Activated naive CD4-positive, alpha-beta T cell treated with anti-CD3 and anti-CD28 coated beads, Interleukin-2, amount 10 ng/mL, durations not matched to agents 7 days and 5 days (primary cell): ENCODE data around the gene IYD.

ENCODE experiments used
- CTCF ChIA-PET: fragments of 350-600 bp; sonication (Branson Sonifier 250); formaldehyde crosslinking; loops from one replicate; lab custom pipeline; 2021; ENCODE audit warnings: antibody characterized with exemption; lab: Charles Lee
- DNase-seq: peaks from one replicate; pipeline ENCODE4 v3.0.0-alpha.2; 2020
- H3K27ac Mint-ChIP-seq: one replicate; pipeline ENCODE4 v1.8.0; 2021; ENCODE audit warnings: mild to moderate bottlenecking, moderate library complexity, mixed read lengths
- H3K27me3 Mint-ChIP-seq: one replicate; pipeline ENCODE4 v1.8.0; 2021; ENCODE audit warnings: mild to moderate bottlenecking, mixed read lengths
- H3K36me3 Mint-ChIP-seq: one replicate; pipeline ENCODE4 v1.8.0; 2021; ENCODE audit warnings: mixed read lengths
- H3K4me1 Mint-ChIP-seq: one replicate; pipeline ENCODE4 v1.8.0; 2021; ENCODE audit warnings: mixed read lengths
- H3K4me3 Mint-ChIP-seq: one replicate; pipeline ENCODE4 v1.8.0; 2021; ENCODE audit warnings: mild to moderate bottlenecking, moderate library complexity, mixed read lengths
- H3K9me3 Mint-ChIP-seq: one replicate; pipeline ENCODE4 v1.8.0; 2021; ENCODE audit warnings: mixed read lengths

The IYD gene

GRCh38 chr6:150394899-150395295, 26.1 kb downstream of the IYD start:
- no peak overlapping the region for H3K4me3 Mint-ChIP-seq
- no peak overlapping the region for H3K27ac Mint-ChIP-seq
- H3K36me3 Mint-ChIP-seq, result no peaks in the 10 kb centered on the region
- DNase-seq, result no peak
- peaks cover 21% of the 10 kb centered on the region for H3K27me3 Mint-ChIP-seq
- CTCF ChIA-PET, result interaction anchor here (0.6 to 4.4 kb wide), 16 partner anchors 8 to 324 kb away, joined by 3 to 40 read pairs (median 5); no protein-coding TSS in a partner anchor
- no peaks in the 10 kb centered on the region for H3K4me1 Mint-ChIP-seq
- no peaks in the 10 kb centered on the region for H3K9me3 Mint-ChIP-seq

- CTCF ChIA-PET, result interaction anchor here (0.6 to 4.4 kb wide), 18 partner anchors 8 to 324 kb away, joined by 3 to 40 read pairs (median 5); no protein-coding TSS in a partner anchor
- DNase-seq, result peak; percentile 37
- Mint-ChIP-seq H3K4me3 (no peak overlapping the region), H3K27ac (no peak overlapping the region), H3K36me3 (no peaks in the 10 kb centered on the region), H3K4me1 (no peaks in the 10 kb centered on the region), H3K9me3 (no peaks in the 10 kb centered on the region), H3K27me3 (peaks cover 19% of the 10 kb centered on the region)
Measured at GRCh38 chr6:150395388-150396009, 26.7 kb downstream of the IYD start.

DNA sequence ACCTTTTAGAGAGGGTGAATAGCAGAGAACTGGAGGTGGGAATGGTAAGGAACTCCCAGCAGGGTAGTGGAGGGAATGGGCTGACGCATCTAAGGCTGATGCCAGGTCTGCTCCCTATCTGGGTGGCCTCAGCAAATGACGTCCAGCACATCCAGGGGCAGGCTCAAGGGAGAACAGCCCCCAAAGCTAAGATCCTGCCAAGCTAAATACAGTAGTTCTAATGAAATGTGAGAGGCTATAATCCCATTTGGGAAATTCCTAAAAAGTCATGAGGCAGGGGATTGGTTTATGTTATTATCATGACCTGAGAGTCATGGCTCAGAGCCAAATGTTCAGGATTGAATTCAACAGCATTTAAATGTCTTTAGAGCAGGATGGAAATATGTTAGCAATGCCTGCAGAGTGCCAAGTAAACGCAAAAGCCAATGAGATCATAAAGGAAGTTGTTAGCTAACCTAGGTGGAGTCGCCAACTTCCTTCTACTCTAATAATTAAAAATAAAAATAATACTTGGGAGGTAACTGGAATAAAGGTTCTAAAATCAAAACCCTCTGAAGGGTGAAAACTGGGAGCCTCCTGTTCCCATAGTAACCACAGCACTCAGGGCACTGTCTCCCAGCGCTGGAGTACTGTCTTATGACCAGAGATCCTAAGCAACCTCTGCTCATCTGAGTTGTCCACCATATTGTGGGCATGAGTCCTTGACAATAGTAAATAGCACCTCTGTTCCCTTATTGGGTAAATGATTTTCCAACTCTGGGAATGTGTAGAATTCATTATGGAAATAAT, 34.8 kb downstream of the IYD start:
- Mint-ChIP-seq H3K27me3 (peaks cover 13% of the 10 kb centered on the region), H3K27ac (no peak overlapping the region), H3K9me3 (peaks cover 5% of the 10 kb centered on the region), H3K4me3 (no peak overlapping the region), H3K36me3 (no peaks in the 10 kb centered on the region), H3K4me1 (no peaks in the 10 kb centered on the region)
- CTCF ChIA-PET, result interaction anchor here (2.0 kb wide), 1 partner anchor 8 kb away, joined by 5 read pairs; no protein-coding TSS in a partner anchor
- no peak for DNase-seq

DNA sequence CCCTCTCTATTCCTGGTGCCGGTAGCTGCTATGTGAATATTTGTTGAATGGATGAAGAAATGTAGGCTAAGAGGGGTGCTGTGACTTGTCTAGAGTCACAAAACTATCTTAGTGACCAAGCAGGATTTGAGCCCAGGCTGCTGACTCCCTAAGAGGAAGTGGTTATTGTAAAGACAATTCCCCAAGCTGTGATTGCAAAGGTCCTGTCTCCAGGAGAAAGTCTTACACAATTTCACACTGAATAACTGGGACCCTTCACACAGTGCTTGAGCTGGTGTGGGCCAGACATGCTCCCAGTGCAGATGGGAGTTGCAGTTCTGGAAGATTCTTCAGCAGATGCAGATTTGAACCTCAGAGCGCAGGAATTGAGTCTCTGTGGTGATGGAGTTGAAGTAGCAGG, 38.1 kb downstream of the IYD start:
- DNase-seq, result no peak
- CTCF ChIA-PET, result interaction anchor here (1.2 kb wide), 1 partner anchor 11 kb away, joined by 4 read pairs; no protein-coding TSS in a partner anchor
- H3K27me3 Mint-ChIP-seq, result peaks cover 17% of the 10 kb centered on the region

GRCh38 chr6:150408842-150409241, 40.0 kb downstream of the IYD start:
- no peak for DNase-seq
- Mint-ChIP-seq H3K36me3 (no peaks in the 10 kb centered on the region), H3K27me3 (peaks cover 17% of the 10 kb centered on the region), H3K9me3 (peaks cover 4% of the 10 kb centered on the region), H3K4me1 (no peaks in the 10 kb centered on the region), H3K4me3 (no peak overlapping the region), H3K27ac (no peak overlapping the region)
- CTCF ChIA-PET, result no interaction called here

More for the DNA sequence above, 38.1 kb downstream of the IYD start:
- H3K4me1 Mint-ChIP-seq, result no peaks in the 10 kb centered on the region
- no peak overlapping the region for H3K27ac Mint-ChIP-seq
- no peaks in the 10 kb centered on the region for H3K36me3 Mint-ChIP-seq
- H3K9me3 Mint-ChIP-seq, result peaks cover 5% of the 10 kb centered on the region
- no peak overlapping the region for H3K4me3 Mint-ChIP-seq

GRCh38 chr6:150409576-150410066, 40.8 kb downstream of the IYD start:
- Mint-ChIP-seq H3K27ac (no peak overlapping the region), H3K27me3 (peaks cover 17% of the 10 kb centered on the region), H3K9me3 (peaks cover 4% of the 10 kb centered on the region), H3K36me3 (no peaks in the 10 kb centered on the region), H3K4me3 (no peak overlapping the region), H3K4me1 (no peaks in the 10 kb centered on the region)
- CTCF ChIA-PET, result interaction anchor here (1.9 kb wide), 1 partner anchor 14 kb away, joined by 7 read pairs; no protein-coding TSS in a partner anchor
- DNase-seq, result no peak

DNA sequence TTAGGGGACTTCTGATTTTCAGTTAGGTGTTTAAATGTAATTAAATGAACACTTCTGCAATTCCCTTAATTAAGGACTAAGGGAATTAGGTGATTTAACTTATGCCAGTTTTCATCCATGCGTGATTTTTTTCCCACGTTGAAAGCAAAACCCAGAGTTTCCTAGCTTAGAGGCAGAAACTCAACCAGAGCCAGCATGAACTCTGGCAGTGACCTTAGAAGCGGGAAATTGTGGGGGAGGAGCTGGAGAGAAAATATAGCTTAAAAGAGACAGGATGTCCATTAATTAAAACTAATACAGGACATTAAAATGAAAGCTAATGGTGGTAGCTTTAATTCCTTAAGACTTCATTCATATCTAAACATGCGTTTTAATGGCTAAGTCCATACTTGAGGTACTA, 41.6 kb downstream of the IYD start:
- H3K36me3 Mint-ChIP-seq, result no peaks in the 10 kb centered on the region
- peaks cover 21% of the 10 kb centered on the region for H3K27me3 Mint-ChIP-seq
- no peak overlapping the region for H3K4me3 Mint-ChIP-seq
- no peaks in the 10 kb centered on the region for H3K9me3 Mint-ChIP-seq
- DNase-seq, result no peak
- CTCF ChIA-PET, result interaction anchor here (0.6 to 1.9 kb wide), 2 partner anchors 15 to 339 kb away, joined by 3 to 7 read pairs; no protein-coding TSS in a partner anchor
- no peak overlapping the region for H3K27ac Mint-ChIP-seq
- H3K4me1 Mint-ChIP-seq, result no peaks in the 10 kb centered on the region

DNA sequence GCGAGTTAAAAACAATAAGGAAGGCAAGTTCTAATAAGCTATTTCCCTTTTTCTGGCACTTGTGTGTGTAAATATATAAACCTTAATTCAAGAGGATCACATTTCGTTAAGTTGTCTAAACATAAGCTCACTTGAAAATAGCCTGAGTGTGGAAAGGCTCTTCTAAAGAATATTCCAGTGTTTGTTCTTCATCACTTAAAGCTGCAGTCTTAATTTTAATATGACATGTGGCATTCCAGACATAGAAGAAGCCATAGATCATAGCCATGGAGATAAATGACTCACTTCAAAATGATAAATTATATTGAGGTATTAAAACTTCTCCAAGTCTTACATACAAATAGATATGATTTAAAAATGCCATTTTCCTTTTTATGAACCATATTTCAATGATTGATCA, 42.1 kb downstream of the IYD start:
- peaks cover 24% of the 10 kb centered on the region for H3K27me3 Mint-ChIP-seq
- no peaks in the 10 kb centered on the region for H3K36me3 Mint-ChIP-seq
- H3K9me3 Mint-ChIP-seq, result no peaks in the 10 kb centered on the region

DNA sequence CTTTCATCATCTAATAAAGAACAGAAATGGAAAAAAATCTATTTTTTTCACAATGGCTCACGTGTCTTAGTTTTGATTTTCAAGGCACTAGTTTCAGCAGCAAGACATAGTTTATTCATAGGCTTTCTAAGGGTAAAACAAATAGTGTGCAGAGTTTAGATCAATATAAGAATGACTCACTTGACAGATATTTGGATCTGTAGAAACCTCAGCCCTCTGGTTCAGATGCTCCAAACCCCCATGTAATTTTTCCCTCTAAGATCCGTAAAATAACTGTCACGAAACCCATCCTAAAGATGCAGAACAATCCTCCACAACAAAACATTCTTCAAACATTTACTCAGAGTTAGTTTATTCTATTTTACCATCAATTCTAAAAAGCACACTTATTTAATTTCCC, 43.4 kb downstream of the IYD start:
- CTCF ChIA-PET, result interaction anchor here (1.8 kb wide), 1 partner anchor 17 kb away, joined by 7 read pairs; no protein-coding TSS in a partner anchor
- no peak overlapping the region for H3K27ac Mint-ChIP-seq
- peaks cover 21% of the 10 kb centered on the region for H3K27me3 Mint-ChIP-seq
- H3K4me1 Mint-ChIP-seq, result no peaks in the 10 kb centered on the region
- no peaks in the 10 kb centered on the region for H3K9me3 Mint-ChIP-seq
- no peaks in the 10 kb centered on the region for H3K36me3 Mint-ChIP-seq
- no peak overlapping the region for H3K4me3 Mint-ChIP-seq
- no peak for DNase-seq

More for the DNA sequence above, 42.1 kb downstream of the IYD start:
- CTCF ChIA-PET, result interaction anchor here (0.6 to 1.9 kb wide), 3 partner anchors 9 to 340 kb away, joined by 3 to 7 read pairs (median 5); no protein-coding TSS in a partner anchor
- no peak for DNase-seq
- no peak overlapping the region for H3K27ac Mint-ChIP-seq
- H3K4me3 Mint-ChIP-seq, result no peak overlapping the region
- H3K4me1 Mint-ChIP-seq, result no peaks in the 10 kb centered on the region

- H3K4me1 Mint-ChIP-seq, result peaks cover 5% of the 10 kb centered on the region
- H3K27me3 Mint-ChIP-seq, result peaks cover 18% of the 10 kb centered on the region
- DNase-seq, result no peak
- CTCF ChIA-PET, result interaction anchor here (1.8 kb wide), 1 partner anchor 18 kb away, joined by 7 read pairs; no protein-coding TSS in a partner anchor
- no peak overlapping the region for H3K4me3 Mint-ChIP-seq
- no peaks in the 10 kb centered on the region for H3K36me3 Mint-ChIP-seq
- no peaks in the 10 kb centered on the region for H3K9me3 Mint-ChIP-seq
- H3K27ac Mint-ChIP-seq, result no peak overlapping the region
Measured at GRCh38 chr6:150413198-150413597, 44.4 kb downstream of the IYD start.

- Mint-ChIP-seq H3K4me1 (peaks cover 11% of the 10 kb centered on the region), H3K27ac (no peak overlapping the region), H3K27me3 (peaks cover 18% of the 10 kb centered on the region), H3K9me3 (no peaks in the 10 kb centered on the region), H3K36me3 (no peaks in the 10 kb centered on the region), H3K4me3 (no peak overlapping the region)
- CTCF ChIA-PET, result interaction anchor here (1.8 kb wide), 1 partner anchor 19 kb away, joined by 7 read pairs; no protein-coding TSS in a partner anchor
- DNase-seq, result no peak
Measured at GRCh38 chr6:150413781-150414281, 45.0 kb downstream of the IYD start.

- H3K4me3 Mint-ChIP-seq, result no peak overlapping the region
- H3K27me3 Mint-ChIP-seq, result peaks cover 15% of the 10 kb centered on the region
- no peaks in the 10 kb centered on the region for H3K36me3 Mint-ChIP-seq
- no peaks in the 10 kb centered on the region for H3K9me3 Mint-ChIP-seq
- peaks cover 14% of the 10 kb centered on the region for H3K4me1 Mint-ChIP-seq
- CTCF ChIA-PET, result interaction anchor here (1.5 to 2.8 kb wide), 2 partner anchors 401 kb away, joined by 5 to 74 read pairs; no protein-coding TSS in a partner anchor
- no peak for DNase-seq
- no peak overlapping the region for H3K27ac Mint-ChIP-seq
Measured at GRCh38 chr6:150416128-150416527, 47.3 kb downstream of the IYD start.

DNA sequence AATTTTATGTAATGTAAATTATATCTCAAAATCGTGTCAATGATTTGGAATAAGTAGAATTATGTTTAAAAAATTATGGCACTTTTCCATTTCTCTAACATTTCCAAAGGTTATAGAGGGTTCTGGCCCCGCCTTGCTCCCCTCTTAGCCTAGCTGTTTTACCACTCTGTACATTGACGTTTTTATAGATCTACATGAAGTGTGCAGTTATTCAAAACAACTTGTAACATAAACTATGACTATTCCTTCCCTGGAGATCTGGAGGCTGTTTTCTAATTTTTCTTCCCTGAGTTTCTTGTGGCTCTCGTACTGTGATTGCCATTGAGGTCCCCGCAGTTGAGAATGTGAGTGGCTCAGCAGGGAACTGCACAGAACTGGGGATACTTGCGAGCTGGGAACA, 48.4 kb downstream of the IYD start:
- Mint-ChIP-seq H3K4me1 (peaks cover 14% of the 10 kb centered on the region), H3K4me3 (no peak overlapping the region), H3K36me3 (no peaks in the 10 kb centered on the region), H3K27ac (no peak overlapping the region), H3K9me3 (no peaks in the 10 kb centered on the region), H3K27me3 (peaks cover 15% of the 10 kb centered on the region)
- CTCF ChIA-PET, result interaction anchor here (0.8 to 2.8 kb wide), 12 partner anchors 22 to 400 kb away, joined by 3 to 74 read pairs (median 6); no protein-coding TSS in a partner anchor
- DNase-seq, result no peak
